CD4-positive, alpha-beta T cell (primary cell): ENCODE measurements around the gene MEG3. TPM values are rescaled to one million over a fixed set of nuclear protein-coding genes. Genes with fewer than 3 reads are reported as not detected.

Source experiments
- ATAC-seq: fragments of 200-7000 bp; cut with Tn5 transposase; one replicate; pipeline ENCODE4 v1.10.0; 2022; ENCODE audit warnings: mild to moderate bottlenecking; ENCODE audit not compliant: poor library complexity
- CTCF ChIA-PET: fragments of 350-600 bp; sonication (Branson Sonifier 250); formaldehyde crosslinking; loops from one replicate; lab custom pipeline; 2021; ENCODE audit warnings: antibody characterized with exemption, inconsistent platforms; lab: Charles Lee
- POLR2A ChIA-PET: fragments of 350-600 bp; sonication (Branson Sonifier 250); formaldehyde crosslinking; loops from one replicate; lab custom pipeline; 2021; ENCODE audit warnings: antibody characterized with exemption, inconsistent platforms; lab: Charles Lee
- DNase-seq, 14 experiments: peaks; one replicate each; pipeline ENCODE4 v3.0.0-alpha.2; 2013 to 2020; ENCODE audit warnings: mixed read lengths in 2 of 14
- H3K27ac ChIP-seq, 2 donors: one replicate each; pipeline versions ENCODE4 v1.5.1 to v1.7.0; 2013; ENCODE audit warnings: low read length in 2 of 2, low read depth in 1 of 2, mild to moderate bottlenecking in 1 of 2
- H3K27me3 ChIP-seq, 2 experiments: 1 replicate in 1 of 2; 2 replicates in 1 of 2; pipeline versions ENCODE4 v1.6.1 to v1.7.0; 2013; ENCODE audit warnings: low read length in 2 of 2, control low read depth in 1 of 2, mild to moderate bottlenecking in 1 of 2, moderate library complexity in 1 of 2; ENCODE audit not compliant: insufficient read depth in 2 of 2, control insufficient read depth in 1 of 2
- H3K36me3 ChIP-seq: one replicate; pipeline ENCODE4 v1.6.1; 2013; ENCODE audit warnings: low read length, control low read depth; ENCODE audit not compliant: insufficient read depth
- H3K4me1 ChIP-seq: one replicate; pipeline ENCODE4 v1.6.1; 2013; ENCODE audit warnings: low read length, control low read depth; ENCODE audit not compliant: insufficient read depth
- H3K4me3 ChIP-seq: one replicate; pipeline ENCODE4 v1.5.1; 2013; ENCODE audit warnings: mild to moderate bottlenecking, low read length, moderate library complexity
- H3K9me3 ChIP-seq, 2 experiments: 1 replicate in 1 of 2; 2 replicates in 1 of 2; pipeline versions ENCODE4 v1.6.1 to v1.7.0; 2013; ENCODE audit warnings: low read length in 2 of 2, mild to moderate bottlenecking in 2 of 2, control low read depth in 1 of 2, moderate library complexity in 1 of 2; ENCODE audit not compliant: control insufficient read depth in 1 of 2, insufficient read depth in 1 of 2
- H3K27ac Mint-ChIP-seq: one replicate; pipeline ENCODE4 v1.8.0; 2020; ENCODE audit warnings: mixed read lengths
- H3K27me3 Mint-ChIP-seq: one replicate; pipeline ENCODE4 v1.8.0; 2021; ENCODE audit warnings: mixed read lengths
- H3K36me3 Mint-ChIP-seq: one replicate; pipeline ENCODE4 v1.8.0; 2021; ENCODE audit warnings: low read depth, mixed read lengths
- H3K4me1 Mint-ChIP-seq: one replicate; pipeline ENCODE4 v1.8.0; 2021; ENCODE audit warnings: low read depth, mixed read lengths
- H3K4me3 Mint-ChIP-seq: one replicate; pipeline ENCODE4 v1.8.0; 2020; ENCODE audit warnings: mild to moderate bottlenecking, mixed read lengths
- H3K9me3 Mint-ChIP-seq: one replicate; pipeline ENCODE4 v1.8.0; 2020; ENCODE audit warnings: mixed read lengths
- CTCF ChIP-seq: fragments of 200-600 bp; IDR thresholded peaks from one replicate; pipeline ENCODE4 v1.8.0; 2022; ENCODE audit warnings: antibody characterized with exemption, mild to moderate bottlenecking
- intact Hi-C, 2 experiments: fragments of 100-400 bp; cut with DNase I in 1 of 2; cut with micrococcal nuclease in 1 of 2; formaldehyde crosslinking; loops; one replicate each; pipeline versions ENCODE4 v1.15.1 to v1.9.0; 2023 to 2025; cut with DNase I, micrococcal nuclease
- total RNA-seq, 174 experiments: library from RNA in 2 of 174; stranded (reverse) in 2 of 174; gene quantifications; one replicate each; pipeline ENCODE4 v1.2.3 and lab custom pipeline; 2021 to 2026

Gene MEG3
- total RNA-seq, 2 experiments from 2014 or later: not detected

DNA sequence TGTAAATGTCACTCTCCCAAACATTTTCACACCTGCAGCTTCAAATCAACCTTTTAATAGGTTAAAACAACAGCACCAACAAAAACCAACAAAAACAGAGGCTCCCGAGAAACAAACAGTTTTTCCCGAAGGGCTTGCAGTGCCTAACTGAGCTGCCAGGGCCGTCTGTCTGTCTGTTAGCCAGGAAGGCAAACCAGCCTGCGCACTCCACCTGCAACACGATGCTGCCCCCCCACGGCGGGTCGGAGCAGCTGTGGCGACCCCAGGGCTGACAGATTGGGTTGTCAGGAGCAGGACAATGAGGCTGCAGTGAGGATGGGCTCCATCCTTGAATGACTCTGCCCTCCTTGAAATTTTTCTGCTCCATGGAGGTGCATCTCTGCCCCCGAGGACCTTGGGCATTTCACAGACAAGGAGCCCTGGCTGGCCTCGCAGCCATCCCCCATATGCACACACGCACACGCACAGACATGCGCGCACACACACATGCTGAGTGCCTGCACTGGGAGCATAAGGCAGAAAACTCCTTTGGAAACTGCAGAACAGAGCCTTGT, 75.0 kb downstream of the MEG3 start:
- no peak overlapping the region for H3K27ac ChIP-seq
- intact Hi-C loops: no loop called here
- H3K36me3 ChIP-seq: no peaks in the 10 kb centered on the region
- H3K36me3 Mint-ChIP-seq: no peaks in the 10 kb centered on the region
- H3K4me1 Mint-ChIP-seq: no peaks in the 10 kb centered on the region
- DNase-seq (no peak), ATAC-seq (no peak)
- peaks cover 26 to 59% of the 10 kb centered on the region in 2 experiments for H3K27me3 ChIP-seq
- TF ChIP-seq CTCF: no peak
- peaks cover 0 to 18% of the 10 kb centered on the region in 2 experiments for H3K9me3 ChIP-seq
- no peak overlapping the region for H3K27ac Mint-ChIP-seq
- no peak overlapping the region for H3K4me3 ChIP-seq
- H3K9me3 Mint-ChIP-seq: no peaks in the 10 kb centered on the region
- H3K4me1 ChIP-seq: no peaks in the 10 kb centered on the region
- POLR2A ChIA-PET: no interaction called here
- no peak overlapping the region for H3K4me3 Mint-ChIP-seq
- CTCF ChIA-PET: no interaction called here
- H3K27me3 Mint-ChIP-seq: peaks cover 75% of the 10 kb centered on the region

DNA sequence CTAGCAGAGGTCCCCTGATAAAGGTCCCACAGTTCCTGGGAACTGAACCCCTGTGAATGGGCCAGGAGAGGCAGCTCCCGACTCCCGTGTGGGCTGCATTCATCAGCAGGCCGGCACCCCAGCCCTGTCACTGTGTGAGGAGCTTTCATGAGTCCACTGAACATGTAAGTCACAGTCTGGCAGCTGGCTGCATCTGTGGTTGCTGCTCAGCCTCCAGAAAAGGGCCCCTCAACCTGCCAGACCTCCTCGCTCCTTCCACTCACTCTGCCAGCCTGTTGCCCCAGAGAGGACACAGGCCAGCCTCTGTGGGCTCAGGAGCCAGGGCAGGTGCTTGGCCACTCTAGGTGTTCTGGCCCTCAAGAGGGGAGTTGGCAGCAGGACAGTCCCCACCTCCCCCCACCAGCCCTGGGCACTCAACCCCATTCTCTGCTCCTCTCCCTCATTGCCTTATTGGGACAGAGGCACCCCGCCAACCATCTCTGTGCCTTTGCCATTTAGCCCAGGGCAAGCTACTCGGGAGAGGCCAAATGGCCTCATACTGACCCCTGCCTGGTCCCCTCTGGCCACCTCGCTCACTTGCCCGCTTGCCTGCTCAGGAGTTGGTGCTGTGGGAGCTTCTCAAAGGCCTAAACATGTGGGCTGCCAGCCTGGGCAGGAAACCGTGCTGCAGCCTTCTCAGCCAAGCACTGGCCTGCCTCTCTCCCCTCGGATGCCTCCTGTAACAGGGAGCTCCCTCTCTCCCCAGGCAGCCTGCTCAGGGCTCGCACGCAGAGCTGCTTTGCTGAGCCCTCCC, 75.7 kb downstream of the MEG3 start:
- Mint-ChIP-seq H3K4me3 (no peak overlapping the region), H3K27ac (no peak overlapping the region), H3K36me3 (no peaks in the 10 kb centered on the region), H3K27me3 (peaks cover 71% of the 10 kb centered on the region), H3K4me1 (no peaks in the 10 kb centered on the region), H3K9me3 (no peaks in the 10 kb centered on the region)
- no peaks in the 10 kb centered on the region for H3K36me3 ChIP-seq
- ChIA-PET CTCF (no interaction called here), POLR2A (no interaction called here)
- peaks cover 0 to 18% of the 10 kb centered on the region in 2 experiments for H3K9me3 ChIP-seq
- no peak for TF ChIP-seq CTCF
- H3K27me3 ChIP-seq: peaks cover 27 to 62% of the 10 kb centered on the region in 2 experiments
- ATAC-seq: no peak
- DNase-seq: no peak
- H3K4me1 ChIP-seq: no peaks in the 10 kb centered on the region
- intact Hi-C loops: no loop called here
- H3K27ac ChIP-seq: no peak overlapping the region
- no peak overlapping the region for H3K4me3 ChIP-seq

DNA sequence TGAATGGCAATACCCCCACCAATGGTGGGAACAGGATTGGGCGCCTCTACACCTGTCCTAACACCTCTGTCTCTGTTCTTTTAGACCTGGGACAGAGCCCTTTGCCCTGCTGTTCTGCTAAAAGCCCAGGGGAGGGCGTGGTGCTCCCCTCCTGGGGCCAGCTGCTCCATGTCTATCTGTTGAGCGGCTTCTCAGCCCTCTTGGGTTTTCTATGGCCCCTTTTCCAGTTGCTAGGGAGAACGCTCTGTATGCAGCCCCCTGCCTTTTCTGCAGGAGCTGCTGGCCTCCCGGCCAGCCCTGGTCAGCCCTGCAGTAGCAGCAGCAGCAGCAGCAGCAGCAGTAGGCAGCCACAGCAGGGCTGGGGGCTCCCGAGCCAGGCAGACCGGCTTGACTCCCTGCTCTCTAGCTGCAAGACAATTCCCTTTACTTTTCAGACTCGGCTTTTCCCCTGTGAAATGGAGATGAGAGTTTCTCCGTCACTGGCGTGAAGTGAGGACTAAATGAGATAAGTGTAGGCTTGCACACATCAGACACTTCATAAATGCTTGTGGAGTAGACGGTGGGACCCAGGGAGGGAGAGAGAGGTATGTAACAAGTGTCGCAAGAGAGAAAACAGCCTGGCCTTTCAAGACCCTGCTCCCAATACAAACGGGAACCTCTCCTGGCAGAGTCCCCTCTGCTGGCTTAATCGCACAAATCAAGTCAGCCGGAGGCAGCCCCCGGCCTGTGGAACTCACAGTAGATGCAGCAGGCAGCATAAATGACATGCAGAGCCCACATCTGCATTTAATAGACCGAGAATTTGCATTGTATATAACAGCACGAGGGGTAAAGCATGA, 76.6 kb downstream of the MEG3 start:
- ChIA-PET CTCF (no interaction called here), POLR2A (no interaction called here)
- TF ChIP-seq CTCF: no peak
- Mint-ChIP-seq H3K4me1 (no peaks in the 10 kb centered on the region), H3K36me3 (no peaks in the 10 kb centered on the region), H3K9me3 (no peaks in the 10 kb centered on the region), H3K4me3 (no peak overlapping the region), H3K27me3 (peaks cover 64% of the 10 kb centered on the region), H3K27ac (no peak overlapping the region)
- no peak overlapping the region for H3K4me3 ChIP-seq
- ATAC-seq (no peak), DNase-seq (no peak)
- no peak overlapping the region for H3K27ac ChIP-seq
- peaks cover 29 to 56% of the 10 kb centered on the region in 2 experiments for H3K27me3 ChIP-seq
- intact Hi-C loops: no loop called here
- no peaks in the 10 kb centered on the region for H3K36me3 ChIP-seq
- H3K9me3 ChIP-seq: peaks cover 0 to 18% of the 10 kb centered on the region in 2 experiments
- H3K4me1 ChIP-seq: no peaks in the 10 kb centered on the region
